NT2/D1 (cell line): ENCODE measurements around the gene UNC80.

Experiments
- SUZ12 ChIP-seq: IDR thresholded peaks from 2 replicates; pipeline ENCODE4 v1.6.1; 2011; ENCODE audit not compliant: insufficient read length, insufficient read depth; ENCODE audit errors: extremely low read depth
- YY1 ChIP-seq: IDR thresholded peaks from 2 replicates; pipeline ENCODE4 v1.6.1; 2011; ENCODE audit not compliant: insufficient read length, insufficient read depth

DNA sequence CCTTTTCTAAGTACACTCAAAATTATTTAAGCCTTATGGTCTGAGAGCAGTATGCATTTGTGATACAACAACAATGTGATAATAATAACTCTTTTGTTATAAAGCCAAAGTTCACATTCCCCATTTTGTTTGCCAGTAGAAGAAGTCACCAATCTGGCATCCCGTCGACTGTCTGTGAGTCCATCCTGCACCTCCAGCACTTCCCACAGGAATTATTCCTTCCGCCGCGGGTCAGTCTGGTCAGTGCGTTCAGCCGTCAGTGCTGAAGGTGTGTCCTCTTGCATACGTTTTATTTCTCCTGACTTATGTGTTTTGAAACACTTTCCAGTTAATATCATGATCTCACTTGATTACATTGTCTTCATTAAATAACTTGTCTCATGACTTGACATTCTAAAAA is 150.5 kb downstream of the UNC80 start:
- no peak for TF ChIP-seq YY1
- no peak for TF ChIP-seq SUZ12
